ENCODE measurements around the gene INPP5D. TPM values are rescaled to one million over a fixed set of nuclear protein-coding genes. Genes with fewer than 3 reads are reported as not detected.

Gene INPP5D
- total RNA-seq, 1 donor from 2014 or later: 4.9 TPM

DNA sequence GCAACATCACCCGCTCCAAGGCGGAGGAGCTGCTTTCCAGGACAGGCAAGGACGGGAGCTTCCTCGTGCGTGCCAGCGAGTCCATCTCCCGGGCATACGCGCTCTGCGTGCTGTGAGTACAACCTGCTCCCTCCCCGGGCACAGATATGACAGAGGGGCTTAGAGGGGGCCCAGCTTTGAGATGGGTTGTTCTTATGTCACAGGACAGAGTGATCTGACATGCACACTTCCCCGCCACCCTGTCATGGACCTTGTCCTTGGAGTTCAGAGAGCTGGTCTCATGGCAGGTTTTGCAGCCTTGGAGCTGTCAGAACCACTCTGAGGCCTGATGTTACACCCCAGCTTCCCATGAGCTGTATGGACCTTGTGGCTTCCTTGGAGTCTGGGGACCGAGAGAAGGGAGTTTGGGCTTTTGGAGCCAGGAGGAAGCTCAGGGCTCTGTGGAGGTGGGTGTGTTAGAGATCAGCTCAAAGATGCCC, 398 bp downstream of the INPP5D start:
- no peak for DNase-seq
- TF ChIP-seq, protein P1, sequence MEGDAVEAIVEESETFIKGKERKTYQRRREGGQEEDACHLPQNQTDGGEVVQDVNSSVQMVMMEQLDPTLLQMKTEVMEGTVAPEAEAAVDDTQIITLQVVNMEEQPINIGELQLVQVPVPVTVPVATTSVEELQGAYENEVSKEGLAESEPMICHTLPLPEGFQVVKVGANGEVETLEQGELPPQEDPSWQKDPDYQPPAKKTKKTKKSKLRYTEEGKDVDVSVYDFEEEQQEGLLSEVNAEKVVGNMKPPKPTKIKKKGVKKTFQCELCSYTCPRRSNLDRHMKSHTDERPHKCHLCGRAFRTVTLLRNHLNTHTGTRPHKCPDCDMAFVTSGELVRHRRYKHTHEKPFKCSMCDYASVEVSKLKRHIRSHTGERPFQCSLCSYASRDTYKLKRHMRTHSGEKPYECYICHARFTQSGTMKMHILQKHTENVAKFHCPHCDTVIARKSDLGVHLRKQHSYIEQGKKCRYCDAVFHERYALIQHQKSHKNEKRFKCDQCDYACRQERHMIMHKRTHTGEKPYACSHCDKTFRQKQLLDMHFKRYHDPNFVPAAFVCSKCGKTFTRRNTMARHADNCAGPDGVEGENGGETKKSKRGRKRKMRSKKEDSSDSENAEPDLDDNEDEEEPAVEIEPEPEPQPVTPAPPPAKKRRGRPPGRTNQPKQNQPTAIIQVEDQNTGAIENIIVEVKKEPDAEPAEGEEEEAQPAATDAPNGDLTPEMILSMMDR (IDR thresholded peaks at IDR 0.05; ENCODE audit: borderline replicate concordance): no peak
- peaks cover 61% of the 10 kb centered on the region for H3K4me1 ChIP-seq

DNA sequence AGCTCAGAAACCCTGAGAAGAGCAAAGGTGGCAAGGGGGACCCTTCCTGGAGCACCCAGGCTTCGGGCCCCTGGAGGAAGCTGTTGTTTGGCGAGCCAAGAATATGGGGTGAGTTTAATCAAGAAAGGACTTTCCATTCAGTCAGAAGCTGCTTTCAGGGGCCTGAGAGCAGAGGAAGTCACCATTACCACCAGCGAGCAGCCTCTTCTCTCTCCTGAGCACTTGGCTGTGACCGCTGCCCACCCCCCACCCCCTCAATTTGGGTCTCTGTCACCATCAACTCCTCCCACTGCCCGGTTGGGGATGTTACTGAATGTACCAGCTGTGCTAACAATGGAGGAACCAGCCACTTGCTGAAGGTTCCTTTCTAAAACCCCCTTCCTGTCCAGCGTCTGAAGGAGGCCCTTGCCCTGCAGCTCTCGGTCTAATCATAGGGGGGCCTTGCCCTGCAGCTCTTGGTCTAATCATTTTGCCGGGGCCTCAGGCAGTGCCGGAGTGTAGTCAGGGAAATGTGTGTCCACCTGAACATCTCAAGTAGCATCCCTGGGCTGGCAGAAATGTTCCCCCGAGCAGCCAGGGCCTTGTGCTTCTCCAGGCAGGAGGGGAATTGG, 943 bp downstream of the INPP5D start:
- no peak for DNase-seq

More for the DNA sequence above, 398 bp downstream of the INPP5D start:
- intact Hi-C loops (cut with micrococcal nuclease): no loop called here
- no peaks in the 10 kb centered on the region for H3K27me3 ChIP-seq (ENCODE audit: low read depth)
- H3K36me3 ChIP-seq: no peaks in the 10 kb centered on the region
- H3K9me3 ChIP-seq (replicated peaks): no peaks in the 10 kb centered on the region
- H3K27ac ChIP-seq (replicated peaks): peak overlapping the region; percentile 89
- H3K4me3 ChIP-seq: peak overlapping the region; percentile 69

DNA sequence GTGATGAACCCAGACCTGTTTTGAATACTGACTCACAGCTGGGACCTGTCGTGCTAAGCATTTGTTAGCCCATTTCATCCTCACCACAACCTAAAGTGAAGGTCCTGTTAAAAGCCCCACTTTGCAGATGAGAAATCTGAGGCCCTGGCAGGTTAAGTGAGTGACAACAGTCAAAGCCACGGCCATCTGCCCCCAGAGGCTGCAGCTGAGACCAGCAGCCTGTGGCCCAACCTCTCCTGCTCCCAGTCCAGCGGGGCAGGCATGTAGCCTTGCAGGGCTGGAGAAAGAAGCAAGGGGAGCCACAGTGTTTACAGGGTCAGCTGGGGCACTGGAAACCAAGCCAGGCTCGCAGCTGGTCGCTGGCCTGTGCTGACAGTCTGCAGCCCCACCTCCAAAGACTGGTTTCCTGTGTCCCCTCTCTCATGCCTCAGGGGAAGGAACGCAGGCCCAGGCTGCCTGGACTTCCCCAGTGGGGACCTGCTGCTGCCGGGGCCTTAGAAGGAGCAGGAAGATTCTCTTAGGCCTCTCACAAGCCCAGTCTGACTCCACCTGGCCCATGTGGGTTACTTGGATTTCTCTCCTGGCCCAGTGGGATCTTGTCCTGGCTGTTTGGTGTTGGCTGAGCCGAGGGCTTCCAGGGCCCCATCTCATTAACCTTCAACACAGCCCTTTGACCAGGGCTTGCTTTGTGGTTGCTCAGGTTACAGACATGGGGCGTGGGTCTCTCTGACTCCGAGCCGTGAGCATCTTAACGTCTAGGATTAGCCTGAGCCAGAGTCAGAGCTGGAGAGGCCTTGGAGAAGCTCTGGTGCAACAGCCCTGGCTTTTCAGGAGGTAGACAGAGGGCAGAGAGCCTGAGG, 1.7 kb downstream of the INPP5D start:
- no peaks in the 10 kb centered on the region for H3K36me3 ChIP-seq
- TF ChIP-seq, protein P1 (IDR thresholded peaks at IDR 0.05; ENCODE audit: borderline replicate concordance): peak; percentile 42
- intact Hi-C loops (cut with micrococcal nuclease): no loop called here
- no peaks in the 10 kb centered on the region for H3K9me3 ChIP-seq (replicated peaks)
- H3K27ac ChIP-seq (replicated peaks): peak overlapping the region; percentile 89
- DNase-seq: peak; percentile 74
- no peaks in the 10 kb centered on the region for H3K27me3 ChIP-seq (ENCODE audit: low read depth)
- H3K4me1 ChIP-seq: peaks cover 61% of the 10 kb centered on the region
- peak overlapping the region; percentile 69 for H3K4me3 ChIP-seq

More for the DNA sequence above, 943 bp downstream of the INPP5D start:
- Histone ChIP-seq H3K4me3 (peak overlapping the region; percentile 69), H3K9me3 (replicated peaks) (no peaks in the 10 kb centered on the region), H3K27me3 (ENCODE audit: low read depth) (no peaks in the 10 kb centered on the region), H3K4me1 (peaks cover 61% of the 10 kb centered on the region), H3K27ac (replicated peaks) (peak overlapping the region; percentile 89), H3K36me3 (no peaks in the 10 kb centered on the region)
- TF ChIP-seq, protein P1 (IDR thresholded peaks at IDR 0.05; ENCODE audit: borderline replicate concordance): no peak
- intact Hi-C loops (cut with micrococcal nuclease): no loop called here

DNA sequence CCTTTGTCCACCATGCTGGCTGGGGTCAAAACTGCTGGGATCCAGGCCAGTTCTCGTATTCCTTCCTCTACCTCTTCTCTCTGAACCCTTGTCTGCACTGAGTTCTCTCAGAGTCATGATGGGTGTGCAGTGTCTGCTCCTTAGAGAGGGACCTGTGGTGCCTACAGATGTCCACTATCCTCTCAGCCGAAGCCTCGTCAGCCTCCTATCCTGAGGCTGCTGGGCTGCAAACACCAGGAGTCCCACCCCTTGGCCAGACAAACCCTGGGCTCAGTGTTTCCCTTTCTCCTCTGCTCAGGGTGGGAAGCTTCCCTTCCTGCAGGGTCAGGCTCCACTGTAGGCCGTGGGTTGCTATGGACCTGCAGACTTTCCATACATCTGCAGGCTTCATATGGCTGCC, 2.3 kb downstream of the INPP5D start:
- Histone ChIP-seq H3K4me1 (peaks cover 61% of the 10 kb centered on the region), H3K27ac (replicated peaks) (peak overlapping the region; percentile 89)

DNA sequence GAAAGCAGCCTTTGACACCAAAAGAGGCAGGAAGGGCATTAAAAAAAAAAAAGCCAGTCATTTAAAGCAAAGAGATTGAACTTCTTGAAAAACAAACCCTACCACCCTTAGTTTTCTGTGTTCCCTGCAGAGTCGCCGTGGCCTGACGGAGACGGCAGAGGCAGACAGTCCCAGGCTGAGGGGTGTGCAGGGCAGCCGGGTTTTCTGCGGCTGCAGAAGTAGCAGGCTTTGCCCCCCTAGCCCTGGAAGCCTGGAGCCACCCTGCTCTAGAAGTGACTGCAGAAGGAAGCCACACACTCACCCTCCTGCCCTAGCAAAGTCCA, 2.8 kb downstream of the INPP5D start:
- H3K9me3 ChIP-seq (replicated peaks): no peaks in the 10 kb centered on the region
- intact Hi-C loops (cut with micrococcal nuclease): no loop called here
- peak overlapping the region; percentile 69 for H3K4me3 ChIP-seq
- H3K27ac ChIP-seq (replicated peaks): peak overlapping the region; percentile 89
- TF ChIP-seq, protein P1 (IDR thresholded peaks at IDR 0.05; ENCODE audit: borderline replicate concordance): no peak
- no peak for DNase-seq
- no peaks in the 10 kb centered on the region for H3K27me3 ChIP-seq (ENCODE audit: low read depth)
- peaks cover 61% of the 10 kb centered on the region for H3K4me1 ChIP-seq
- no peaks in the 10 kb centered on the region for H3K36me3 ChIP-seq

More for the DNA sequence above, 2.3 kb downstream of the INPP5D start:
- Histone ChIP-seq H3K27me3 (ENCODE audit: low read depth) (no peaks in the 10 kb centered on the region), H3K4me3 (peak overlapping the region; percentile 69), H3K36me3 (no peaks in the 10 kb centered on the region), H3K9me3 (replicated peaks) (no peaks in the 10 kb centered on the region)
- intact Hi-C loops (cut with micrococcal nuclease): no loop called here
- DNase-seq: no peak
- TF ChIP-seq, protein P1 (IDR thresholded peaks at IDR 0.05; ENCODE audit: borderline replicate concordance): no peak
